Heart right ventricle (tissue), 16 donors: ENCODE data around the gene KRT222. TPM values are rescaled to one million over a fixed set of nuclear protein-coding genes. Genes with fewer than 3 reads are reported as not detected.

Experiments used
- ATAC-seq, 8 donors: fragments of 200-7000 bp; cut with Tn5 transposase; one replicate each; pipeline ENCODE4 v1.9.1; 2020; ENCODE audit warnings: mild to moderate bottlenecking in 8 of 8, moderate library complexity in 8 of 8, moderate number of reproducible peaks in 1 of 8
- DNase-seq, 2 donors: peaks; one replicate each; pipeline ENCODE4 v3.0.0-alpha.2; 2020
- H3K27ac ChIP-seq, 10 donors: fragments of 200-600 bp; sonication (generic) in 2 of 10; one replicate each; pipeline versions ENCODE4 v1.5.0 to v1.8.0; 2020 to 2022; ENCODE audit warnings: mild to moderate bottlenecking in 3 of 10
- H3K27me3 ChIP-seq, 7 donors: fragments of 200-600 bp; one replicate each; pipeline ENCODE4 v1.8.0; 2021 to 2022; ENCODE audit warnings: mild to moderate bottlenecking in 2 of 7
- H3K36me3 ChIP-seq, 9 donors: fragments of 200-600 bp; sonication (generic) in 1 of 9; one replicate each; pipeline versions ENCODE4 v1.5.0 to v1.8.0; 2020 to 2022; ENCODE audit warnings: mild to moderate bottlenecking in 2 of 9
- H3K4me1 ChIP-seq, 9 donors: fragments of 200-600 bp; sonication (generic) in 1 of 9; one replicate each; pipeline versions ENCODE4 v1.5.0 to v1.8.0; 2020 to 2022; ENCODE audit warnings: mild to moderate bottlenecking in 4 of 9
- H3K4me3 ChIP-seq, 10 donors: fragments of 200-600 bp; sonication (generic) in 2 of 10; one replicate each; pipeline versions ENCODE4 v1.5.0 to v1.8.0; 2020 to 2022; ENCODE audit warnings: mild to moderate bottlenecking in 7 of 10, moderate library complexity in 2 of 10
- H3K9me3 ChIP-seq, 11 donors: fragments of 200-600 bp in 10 of 11; sonication (generic) in 2 of 11; one replicate each; pipeline versions ENCODE4 v1.5.0 to v1.8.0; 2013 to 2022; ENCODE audit warnings: mild to moderate bottlenecking in 2 of 11, control low read depth in 1 of 11, moderate library complexity in 1 of 11
- CTCF ChIP-seq, 9 donors: fragments of 200-600 bp; sonication (generic) in 2 of 9; IDR thresholded peaks; one replicate each; pipeline versions ENCODE4 v1.5.0 to v1.8.0; 2021 to 2022; ENCODE audit warnings: antibody characterized with exemption in 9 of 9, mild to moderate bottlenecking in 5 of 9, moderate library complexity in 1 of 9
- WGBS, 2 donors: extraction: QIAGEN DNeasy Blood & Tissue Kit; methylation state at CpG; one replicate each; pipeline ENCODE4 v1.1.7; 2013; ENCODE audit warnings: inconsistent platforms in 1 of 2; 5-methylcytosine and 5-hydroxymethylcytosine counted together
- intact Hi-C, 10 donors: fragments of 100-400 bp; cut with DNase I; formaldehyde crosslinking; loops; one replicate each; pipeline versions ENCODE4 v1.11.1 to v1.14.2; 2022
- polyA plus RNA-seq, 2 donors: library from polyadenylated mRNA; stranded (reverse); fragments of 200-250 nt; gene quantifications; one replicate each; pipeline ENCODE4 v1.2.3, GENCODE V29; 2013
- total RNA-seq, 10 donors: library from RNA; stranded (reverse); fragmentation: NEBNext Ultra II Directional in 3 of 10; extraction: Animal tissue kit (Norgen Biotek cat#: 25700) in 3 of 10; gene quantifications; one replicate each; pipeline versions ENCODE4 v1.2.1 to v1.2.4, GENCODE V29; 2021 to 2023
- donor health status: Arrhythmogenic right ventricular cardiomyopathy.
- donor health status: ischemic (EF 13 %, LVEDD 7.1; RV severe dilation, severe dysfunction).
- donor health status: healthy with polysubstance abuse.
- donor health status: DM: no; HTN: yes; CAD: no.
- donor health status: DM: no; HTN: no; CAD: no.
- donor health status: ischemic (EF 25% LVEDD 6.9; RV normal size, moderate dysfunction).
- donor health status: ischemic (EF 25% LVEDD 5.7; RV mildly dilated, moderate dysfunction).
- donor health status: healthy.
- donor health status: DM: yes; HTN: yes; CAD: no.
- donor health status: Ischemic cardiomyopathy.
- donor health status: ischemic (EF 35%, LVEDD 5.7; RV mildly dilated, moderate dysfunction).
- donor health status: nonischemic (EF 11% LVEDD 7.7; RV severe dilation, severe dysfunction).
- donor health status: DM: yes; HTN: yes; CAD: no.
- donor health status: PGD.
- donor health status: ischemic (EF 29% LVEDD 5.4; RV normal size, mild dysfunction).
- donor health status: nonischemic (EF 23%, LVEDD 6.1; RV moderate dilation, normal function).

Gene KRT222
- total and polyA plus RNA-seq, 12 donors = 0.07 to 0.57 (median 0.21) TPM; not detected in 7

DNA sequence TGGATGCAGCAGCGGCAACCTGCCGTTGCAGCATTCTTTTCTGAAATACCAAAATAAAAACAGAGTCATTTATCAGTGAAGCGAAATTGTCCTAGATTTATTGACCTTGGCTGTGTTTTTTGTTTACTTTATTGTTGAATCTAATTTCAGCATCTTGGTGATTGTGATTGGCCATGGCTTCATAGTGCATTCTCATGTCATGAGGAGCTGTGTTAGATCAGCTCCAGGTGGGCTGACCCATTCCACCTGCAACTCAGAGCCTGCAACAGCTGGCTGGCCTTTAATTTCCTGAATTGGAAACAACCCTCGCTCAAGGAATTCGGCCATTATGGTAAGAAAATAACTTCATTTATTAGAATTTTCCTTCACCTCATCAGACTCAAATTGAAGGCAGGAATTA lies 22.1 kb upstream of the KRT222 start:
- no peak for ATAC-seq
- peaks cover 0 to 10% (median 0%) of the 10 kb centered on the region in 7 donors for H3K27me3 ChIP-seq
- WGBS, 2 donors = 85 to 86% methylated on average over 5 of the region's 5 CpGs
- no peak for TF ChIP-seq CTCF (IDR thresholded peaks at IDR 0.05)
- no peaks in the 10 kb centered on the region for H3K36me3 ChIP-seq
- intact Hi-C loops = no loop called here
- DNase-seq = no peak
- H3K4me1 ChIP-seq = no peaks in the 10 kb centered on the region
- no peak overlapping the region for H3K27ac ChIP-seq
- H3K4me3 ChIP-seq = no peak overlapping the region
- H3K9me3 ChIP-seq = no peaks in the 10 kb centered on the region

- Histone ChIP-seq H3K4me1 (no peaks in the 10 kb centered on the region), H3K4me3 (no peak overlapping the region), H3K36me3 (no peaks in the 10 kb centered on the region), H3K27ac (no peak overlapping the region), H3K9me3 (no peaks in the 10 kb centered on the region), H3K27me3 (peaks cover 0 to 10% (median 0%) of the 10 kb centered on the region in 7 donors)
- WGBS, 2 donors = 40 to 45% methylated on average over 4 of the region's 4 CpGs
- TF ChIP-seq CTCF (IDR thresholded peaks at IDR 0.05) = no peak
- ATAC-seq (no peak), DNase-seq (no peak)
- intact Hi-C loops = no loop called here
Observed at GRCh38 chr17:40686192-40686591, 21.2 kb upstream of the KRT222 start.

DNA sequence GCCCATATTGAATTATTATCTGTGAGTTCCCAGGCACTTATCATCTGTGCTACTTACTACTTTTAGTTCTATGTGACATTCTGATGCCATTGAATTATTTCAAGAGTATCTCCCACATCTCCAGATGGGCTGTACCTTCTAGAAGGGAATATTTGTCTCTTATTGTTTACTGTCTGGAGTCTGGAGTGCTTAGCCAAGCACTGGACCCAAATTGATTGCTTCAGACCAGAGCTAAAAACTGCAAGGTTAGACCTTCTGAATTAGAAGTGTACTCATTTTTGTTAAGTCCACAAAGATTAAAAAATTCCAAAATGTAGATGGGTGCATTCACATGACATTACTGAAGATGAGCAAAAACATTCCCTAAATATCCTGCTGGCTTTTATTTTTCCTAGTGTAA lies 16.0 kb upstream of the KRT222 start:
- no peak for DNase-seq
- Histone ChIP-seq H3K27ac (no peak overlapping the region), H3K4me1 (no peaks in the 10 kb centered on the region), H3K9me3 (no peaks in the 10 kb centered on the region), H3K27me3 (peaks cover 0 to 44% (median 9%) of the 10 kb centered on the region in 7 donors), H3K36me3 (no peaks in the 10 kb centered on the region), H3K4me3 (no peak overlapping the region)
- ATAC-seq = no peak
- no peak for TF ChIP-seq CTCF (IDR thresholded peaks at IDR 0.05)
- intact Hi-C loops = no loop called here

DNA sequence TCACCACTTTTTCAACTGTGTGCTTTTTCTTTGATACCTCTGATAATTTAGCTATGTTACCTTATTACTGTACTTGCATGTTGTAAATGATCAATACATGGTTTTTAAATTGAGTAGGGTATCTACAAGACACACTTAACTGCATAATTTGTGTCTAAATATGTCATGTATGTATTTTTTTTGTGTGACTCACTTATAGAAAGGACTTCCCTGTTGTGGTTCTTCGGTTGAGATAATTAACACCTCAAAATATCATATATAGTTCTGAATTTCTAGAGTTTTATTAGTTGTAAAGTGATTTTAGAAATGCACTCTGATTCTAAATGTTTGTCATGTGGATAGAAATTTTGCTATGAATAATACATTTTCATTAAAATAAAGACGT lies 14.5 kb upstream of the KRT222 start:
- H3K4me3 ChIP-seq = no peak overlapping the region
- H3K9me3 ChIP-seq = no peaks in the 10 kb centered on the region
- no peak for TF ChIP-seq CTCF (IDR thresholded peaks at IDR 0.05)
- no peaks in the 10 kb centered on the region for H3K4me1 ChIP-seq
- WGBS, 2 donors = 90 to 91% methylated on average over 2 of the region's 2 CpGs
- ATAC-seq = no peak
- H3K27me3 ChIP-seq = peaks cover 0 to 48% (median 9%) of the 10 kb centered on the region in 7 donors
- H3K36me3 ChIP-seq = no peaks in the 10 kb centered on the region
- no peak overlapping the region for H3K27ac ChIP-seq
- DNase-seq = no peak
- intact Hi-C loops = no loop called here
